Astrocyte of the cerebellum (primary cell): ENCODE data around the gene NUP62CL.

Experiments used
- DNase-seq: peaks from one replicate; pipeline ENCODE4 v3.0.0-alpha.2; 2011; ENCODE audit warnings: low read depth
- H3K4me3 ChIP-seq: 2 replicates; pipeline ENCODE4 v1.5.1; 2011; ENCODE audit warnings: mild to moderate bottlenecking, low read depth, low read length, moderate library complexity
- in situ Hi-C: cut with HindIII; loops from 2 replicates; pipeline ENCODE4 v1.10.0; 2017; ENCODE audit warnings: low sequenced_read_pairs
- TF ChIP-seq, protein P1 (sequence below): IDR thresholded peaks from 2 replicates; pipeline ENCODE4 v1.5.1; 2012; ENCODE audit warnings: low read length, low read depth, moderate library complexity, mild to moderate bottlenecking; ENCODE audit errors: missing control alignments

NUP62CL gene, protein sequence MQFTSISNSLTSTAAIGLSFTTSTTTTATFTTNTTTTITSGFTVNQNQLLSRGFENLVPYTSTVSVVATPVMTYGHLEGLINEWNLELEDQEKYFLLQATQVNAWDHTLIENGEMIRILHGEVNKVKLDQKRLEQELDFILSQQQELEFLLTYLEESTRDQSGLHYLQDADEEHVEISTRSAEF

DNA sequence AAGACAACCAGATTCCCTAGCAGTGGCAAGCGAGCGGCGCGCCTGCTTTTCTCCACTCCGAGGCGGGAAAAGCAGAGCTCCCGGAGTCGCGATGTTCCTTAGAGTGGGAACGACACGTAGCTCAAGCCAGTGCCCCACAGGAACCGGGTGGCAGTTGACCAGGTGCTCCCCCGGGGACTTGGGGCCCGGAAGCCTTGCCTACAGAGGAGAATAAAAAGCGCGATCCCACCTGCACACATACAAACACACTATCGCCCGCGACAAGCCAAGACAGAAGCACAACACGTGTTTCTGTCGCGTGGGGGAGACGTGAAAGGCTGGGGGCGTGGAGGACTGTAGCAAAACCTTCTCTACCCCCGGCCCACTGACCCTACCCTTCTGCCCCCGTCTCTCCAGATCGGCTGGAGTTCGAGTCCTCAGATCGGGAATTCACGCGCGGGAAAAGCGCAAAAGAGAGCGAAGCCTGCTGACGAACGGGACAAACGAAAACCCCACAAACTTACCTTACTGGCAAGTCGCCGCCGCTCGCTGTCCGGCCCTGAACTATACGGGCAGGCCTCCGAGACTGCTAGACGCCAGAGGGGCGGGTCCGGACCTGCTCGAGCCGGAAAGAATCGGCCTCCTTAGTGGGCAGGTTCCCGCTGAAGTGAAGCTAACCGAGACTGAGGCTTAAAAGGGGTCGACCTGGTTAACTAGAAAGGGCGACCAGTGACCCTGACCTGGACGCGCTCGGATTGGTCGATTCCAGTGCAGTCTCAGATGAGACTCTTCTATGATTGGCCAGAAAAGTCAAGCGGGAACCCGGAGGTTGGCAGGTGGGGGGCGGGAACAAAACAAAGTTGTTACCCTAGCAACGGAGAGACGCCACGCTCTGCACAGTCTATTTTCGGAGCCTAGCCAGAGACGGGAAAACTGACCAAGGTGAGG, at the start of gene NUP62CL, which contains the start of gene DNAAF6:
NUP62CL (minus strand) TSS at position 664 of the 927 bp plus-strand sequence. CDS start 31,287 bp downstream, outside the sequence.
DNAAF6 (plus strand) TSS at position 842 of the 927 bp plus-strand sequence. CDS start 6,265 bp downstream, outside the sequence.
- H3K4me3 ChIP-seq: peak within 1 kb of the TSS; percentile 46
- in situ Hi-C loops: no loop called here
- DNase-seq: no peak
- TF ChIP-seq, protein P1, sequence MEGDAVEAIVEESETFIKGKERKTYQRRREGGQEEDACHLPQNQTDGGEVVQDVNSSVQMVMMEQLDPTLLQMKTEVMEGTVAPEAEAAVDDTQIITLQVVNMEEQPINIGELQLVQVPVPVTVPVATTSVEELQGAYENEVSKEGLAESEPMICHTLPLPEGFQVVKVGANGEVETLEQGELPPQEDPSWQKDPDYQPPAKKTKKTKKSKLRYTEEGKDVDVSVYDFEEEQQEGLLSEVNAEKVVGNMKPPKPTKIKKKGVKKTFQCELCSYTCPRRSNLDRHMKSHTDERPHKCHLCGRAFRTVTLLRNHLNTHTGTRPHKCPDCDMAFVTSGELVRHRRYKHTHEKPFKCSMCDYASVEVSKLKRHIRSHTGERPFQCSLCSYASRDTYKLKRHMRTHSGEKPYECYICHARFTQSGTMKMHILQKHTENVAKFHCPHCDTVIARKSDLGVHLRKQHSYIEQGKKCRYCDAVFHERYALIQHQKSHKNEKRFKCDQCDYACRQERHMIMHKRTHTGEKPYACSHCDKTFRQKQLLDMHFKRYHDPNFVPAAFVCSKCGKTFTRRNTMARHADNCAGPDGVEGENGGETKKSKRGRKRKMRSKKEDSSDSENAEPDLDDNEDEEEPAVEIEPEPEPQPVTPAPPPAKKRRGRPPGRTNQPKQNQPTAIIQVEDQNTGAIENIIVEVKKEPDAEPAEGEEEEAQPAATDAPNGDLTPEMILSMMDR: no peak

DNA sequence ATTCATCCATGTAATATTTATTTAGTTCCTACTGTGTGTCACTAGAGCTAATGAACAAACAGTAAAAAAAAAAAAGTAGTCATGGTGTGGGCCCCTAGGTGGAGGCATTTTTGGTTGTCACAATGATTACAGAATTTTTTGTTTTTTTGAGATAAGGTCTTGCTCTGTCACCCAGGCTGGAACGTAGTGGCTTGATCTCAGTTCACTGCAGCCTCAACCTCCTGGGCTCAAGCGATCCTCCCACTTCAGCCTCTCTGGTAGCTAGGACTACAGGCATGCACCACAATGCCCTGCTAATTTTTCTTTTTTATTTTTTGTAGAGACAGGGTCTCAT, 22.2 kb upstream of the NUP62CL start:
- DNase-seq: no peak

DNA sequence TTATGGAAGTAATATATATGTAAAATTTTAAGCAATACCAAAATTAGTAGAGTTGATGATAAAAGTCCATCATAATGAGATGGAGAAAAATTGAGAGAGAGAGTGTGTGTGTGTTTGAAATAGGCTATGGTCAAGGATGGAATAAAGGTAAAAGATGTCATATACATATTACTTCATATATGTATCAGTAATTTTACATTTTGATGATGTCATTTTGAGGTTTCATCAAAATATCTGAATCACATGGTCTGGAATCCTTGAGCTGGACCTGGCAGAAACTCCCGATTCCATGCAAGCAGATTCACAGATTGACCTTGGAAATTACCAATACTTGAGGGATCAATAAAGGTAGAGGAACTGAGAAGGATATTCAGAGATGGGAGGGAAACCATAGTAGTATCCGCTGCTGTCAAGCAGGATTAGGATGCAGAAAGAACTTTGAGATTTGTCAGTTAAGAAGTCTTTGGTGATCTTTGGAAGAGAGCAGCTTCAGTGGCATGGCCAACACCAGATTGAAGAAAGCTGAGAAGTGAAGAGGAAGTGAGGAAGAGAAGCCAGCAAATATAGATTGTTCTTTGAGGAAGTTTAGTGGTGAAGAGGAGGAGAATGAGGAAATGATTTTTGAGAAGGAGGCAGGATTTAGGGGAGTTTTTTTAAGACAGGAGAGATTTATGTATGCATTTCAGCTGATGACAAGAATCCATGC, 21.7 kb upstream of the NUP62CL start:
- TF ChIP-seq, protein P1: no peak
- no peak overlapping the region for H3K4me3 ChIP-seq
- in situ Hi-C loops: no loop called here
- no peak for DNase-seq

More for the DNA sequence above, 22.2 kb upstream of the NUP62CL start:
- in situ Hi-C loops: no loop called here
- TF ChIP-seq, protein P1: no peak
- H3K4me3 ChIP-seq: no peak overlapping the region

DNA sequence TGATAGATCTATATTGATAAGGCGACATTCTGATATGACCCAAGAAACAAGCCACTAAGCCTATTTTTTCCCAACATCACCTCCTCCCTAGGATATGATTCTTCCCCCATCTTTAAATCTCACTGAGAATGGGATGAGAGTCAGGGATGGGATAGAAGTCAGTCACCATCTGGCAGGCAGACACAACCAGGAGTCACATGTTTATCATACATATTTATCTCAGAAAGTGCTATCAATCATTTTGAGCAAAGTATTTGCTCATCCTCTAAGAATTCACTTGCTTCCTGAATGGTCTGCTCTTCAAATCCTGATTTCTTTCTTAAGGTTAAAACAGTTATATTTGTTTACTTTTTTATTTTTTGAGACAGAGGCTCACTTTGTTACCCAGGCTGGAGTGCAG, 20.5 kb upstream of the NUP62CL start:
- DNase-seq: no peak
- no peak overlapping the region for H3K4me3 ChIP-seq
- TF ChIP-seq, protein P1: no peak
- in situ Hi-C loops: no loop called here

DNA sequence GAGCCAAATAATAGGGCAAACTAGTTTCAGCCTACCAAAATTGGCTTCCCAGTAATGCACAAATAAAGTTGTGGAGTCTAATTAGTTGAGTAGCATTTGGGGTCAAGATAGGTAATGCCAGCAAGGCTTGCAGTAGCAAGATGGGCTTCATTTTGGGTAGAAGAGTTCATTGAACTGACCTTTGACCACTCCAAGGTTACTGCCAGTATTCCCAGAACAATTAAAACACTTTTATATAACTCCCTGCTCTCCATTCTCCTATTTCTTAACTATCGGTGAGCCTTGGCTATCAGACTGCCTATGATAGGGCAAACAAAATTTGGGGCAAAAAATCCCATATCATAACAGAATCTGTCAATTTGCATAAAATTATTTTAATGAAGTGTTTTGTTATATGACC, 7.2 kb upstream of the NUP62CL start:
- TF ChIP-seq, protein P1: no peak
- in situ Hi-C loops: no loop called here
- no peak for DNase-seq
- H3K4me3 ChIP-seq: no peak overlapping the region

DNA sequence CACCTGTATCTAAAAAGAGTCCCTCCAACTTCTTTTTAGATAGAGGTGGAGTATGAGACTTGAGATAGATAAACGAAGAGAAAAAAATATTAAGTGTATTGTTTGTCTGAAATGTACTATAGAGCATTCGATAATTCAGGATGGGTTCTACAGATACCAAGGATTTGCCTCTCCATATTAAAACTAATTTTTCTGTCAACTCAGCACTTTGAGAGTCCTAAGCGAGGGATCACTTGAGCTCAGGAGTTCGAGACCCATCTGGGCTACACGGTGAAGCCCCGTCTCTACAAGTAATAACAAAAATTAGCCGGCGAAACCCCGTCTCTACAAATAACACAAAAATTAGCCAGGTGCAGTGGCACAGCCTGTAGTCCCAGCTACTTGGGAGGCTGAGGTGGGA, 1.7 kb upstream of the NUP62CL start:
- in situ Hi-C loops: no loop called here
- TF ChIP-seq, protein P1: no peak
- no peak for DNase-seq
- no peak overlapping the region for H3K4me3 ChIP-seq
